Brain microvascular endothelial cell (primary cell): Measurements from ENCODE around the gene HAUS3.
A peak's percentile ranks its signal among the peaks of the same experiment; 100 is the strongest.

Experiments used
- DNase-seq: peaks from one replicate; pipeline ENCODE4 v3.0.0-alpha.2; 2020
- H3K27ac ChIP-seq: fragments of 250-450 bp; sonication (Bioruptor Pico); 2 replicates; pipeline ENCODE4 v1.5.1; 2020; ENCODE audit warnings: mild to moderate bottlenecking, moderate library complexity
- H3K27me3 ChIP-seq: fragments of 250-450 bp; sonication (Bioruptor Pico); replicated peaks from 2 replicates; pipeline ENCODE4 v1.5.1; 2020; ENCODE audit warnings: mild to moderate bottlenecking
- H3K36me3 ChIP-seq: fragments of 250-450 bp; sonication (Bioruptor Pico); replicated peaks from 2 replicates; pipeline ENCODE4 v1.5.1; 2020; ENCODE audit warnings: mild to moderate bottlenecking
- H3K4me3 ChIP-seq: 2 replicates; pipeline ENCODE4 v1.5.1; 2011; ENCODE audit warnings: low read depth, mild to moderate bottlenecking, control low read depth, low read length, moderate library complexity
- in situ Hi-C: cut with HindIII; loops from 2 replicates; pipeline ENCODE4 v1.10.0; 2017; ENCODE audit warnings: low sequenced_read_pairs, low pct_ligation_motif_present
- TF ChIP-seq, protein P1 (sequence below): IDR thresholded peaks from 2 replicates; pipeline ENCODE4 v1.5.1; 2011; ENCODE audit warnings: low read depth, mild to moderate bottlenecking, moderate library complexity, low read length, control low read depth, inconsistent platforms; ENCODE audit errors: missing control alignments

Gene HAUS3

DNA sequence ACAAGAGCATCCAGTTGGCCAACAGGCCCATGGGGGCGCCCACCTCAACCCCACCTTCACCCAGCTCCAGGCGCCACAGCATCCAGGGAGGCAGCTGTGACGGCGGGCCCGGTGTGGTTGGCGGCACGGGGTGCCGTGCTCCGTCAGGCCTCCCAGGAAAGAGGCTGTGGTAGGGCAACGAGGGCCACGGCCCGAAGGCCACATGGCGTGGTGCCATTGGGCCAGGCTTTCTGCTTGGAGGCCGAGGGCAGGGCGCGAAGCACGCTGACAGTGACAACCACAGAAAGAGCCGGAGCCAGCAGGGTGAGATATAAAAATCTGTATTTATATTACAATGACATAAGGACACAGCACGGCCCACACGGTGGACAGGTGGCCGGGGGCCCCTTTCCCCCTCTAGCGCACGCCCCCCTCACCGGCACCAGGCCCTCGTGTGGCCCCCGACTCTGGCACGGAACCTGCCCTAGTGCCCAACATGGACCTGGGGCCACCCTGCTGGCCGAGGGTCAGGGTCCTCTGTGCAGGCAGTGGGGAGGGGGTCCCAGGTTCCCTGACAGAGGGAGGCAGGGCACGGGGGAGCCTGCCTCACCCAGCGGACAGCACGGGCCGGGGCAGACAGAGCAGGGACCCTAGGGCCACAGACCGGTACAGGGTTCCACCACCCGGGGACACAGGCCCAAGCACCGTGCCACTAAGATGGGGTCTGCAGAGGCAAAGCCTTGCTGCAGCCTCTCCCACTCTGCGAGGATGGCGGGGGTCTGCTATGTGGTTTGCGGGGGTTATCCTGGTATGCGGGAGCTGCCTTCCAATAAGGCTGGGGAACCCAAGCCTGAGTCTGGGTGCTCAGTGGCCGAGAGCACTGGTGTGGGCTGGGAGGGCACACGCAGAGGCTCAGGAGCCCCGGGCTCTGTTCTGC is 5.5 kb upstream of the HAUS3 start:
- H3K36me3 ChIP-seq, result peaks cover 21% of the 10 kb centered on the region
- TF ChIP-seq, protein P1, sequence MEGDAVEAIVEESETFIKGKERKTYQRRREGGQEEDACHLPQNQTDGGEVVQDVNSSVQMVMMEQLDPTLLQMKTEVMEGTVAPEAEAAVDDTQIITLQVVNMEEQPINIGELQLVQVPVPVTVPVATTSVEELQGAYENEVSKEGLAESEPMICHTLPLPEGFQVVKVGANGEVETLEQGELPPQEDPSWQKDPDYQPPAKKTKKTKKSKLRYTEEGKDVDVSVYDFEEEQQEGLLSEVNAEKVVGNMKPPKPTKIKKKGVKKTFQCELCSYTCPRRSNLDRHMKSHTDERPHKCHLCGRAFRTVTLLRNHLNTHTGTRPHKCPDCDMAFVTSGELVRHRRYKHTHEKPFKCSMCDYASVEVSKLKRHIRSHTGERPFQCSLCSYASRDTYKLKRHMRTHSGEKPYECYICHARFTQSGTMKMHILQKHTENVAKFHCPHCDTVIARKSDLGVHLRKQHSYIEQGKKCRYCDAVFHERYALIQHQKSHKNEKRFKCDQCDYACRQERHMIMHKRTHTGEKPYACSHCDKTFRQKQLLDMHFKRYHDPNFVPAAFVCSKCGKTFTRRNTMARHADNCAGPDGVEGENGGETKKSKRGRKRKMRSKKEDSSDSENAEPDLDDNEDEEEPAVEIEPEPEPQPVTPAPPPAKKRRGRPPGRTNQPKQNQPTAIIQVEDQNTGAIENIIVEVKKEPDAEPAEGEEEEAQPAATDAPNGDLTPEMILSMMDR, result no peak
- no peak overlapping the region for H3K27ac ChIP-seq
- in situ Hi-C loops, result no loop called here
- no peaks in the 10 kb centered on the region for H3K27me3 ChIP-seq
- H3K4me3 ChIP-seq, result no peak overlapping the region
- no peak for DNase-seq

- TF ChIP-seq, protein P1, result no peak
- H3K4me3 ChIP-seq, result no peak overlapping the region
- in situ Hi-C loops, result no loop called here
- peaks cover 21% of the 10 kb centered on the region for H3K36me3 ChIP-seq
- no peak overlapping the region for H3K27ac ChIP-seq
- DNase-seq, result no peak
- no peaks in the 10 kb centered on the region for H3K27me3 ChIP-seq
Measured at GRCh38 chr4:2246384-2247127, 4.6 kb upstream of the HAUS3 start.

GRCh38 chr4:2245787-2246275 is 3.9 kb upstream of the HAUS3 start:
- Histone ChIP-seq H3K36me3 (peaks cover 17% of the 10 kb centered on the region), H3K4me3 (no peak overlapping the region), H3K27me3 (no peaks in the 10 kb centered on the region), H3K27ac (no peak overlapping the region)
- TF ChIP-seq, protein P1, result no peak
- in situ Hi-C loops, result no loop called here
- no peak for DNase-seq

DNA sequence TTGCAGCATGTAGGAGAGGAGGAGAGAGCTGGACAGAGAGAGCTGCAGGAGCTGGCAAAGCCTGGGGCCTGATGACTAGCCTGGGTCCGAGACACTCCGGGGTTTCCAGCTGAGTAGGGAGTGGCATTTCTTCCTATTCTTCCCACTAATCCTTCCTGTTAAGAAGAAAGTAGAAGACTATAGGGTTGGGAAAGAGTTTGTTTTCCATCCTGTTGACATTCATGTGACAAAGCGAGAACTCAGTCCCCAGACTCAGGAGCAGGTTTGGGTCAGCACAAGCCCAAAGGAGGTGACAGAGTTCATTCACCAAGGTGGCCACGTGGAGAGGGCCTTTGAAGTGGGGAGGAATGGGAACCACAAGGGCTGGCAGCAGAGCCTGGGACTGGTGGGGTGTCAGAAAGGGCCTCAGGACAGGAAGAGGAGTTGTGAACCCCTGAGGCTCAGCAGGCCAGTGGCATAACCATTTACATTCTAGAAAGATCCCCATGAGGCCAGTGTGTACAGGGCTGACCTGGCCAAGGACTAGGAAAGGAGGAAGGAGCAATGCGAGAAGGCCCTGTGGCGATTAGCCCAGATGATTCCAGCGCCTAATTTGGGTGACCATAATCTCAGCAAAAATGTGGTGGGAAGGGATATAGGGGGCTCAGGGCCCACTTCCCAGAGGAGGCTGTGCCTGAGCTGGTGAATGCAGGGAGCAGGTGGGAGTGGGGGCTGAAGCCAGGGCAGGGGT is 3.3 kb upstream of the HAUS3 start:
- no peak overlapping the region for H3K27ac ChIP-seq
- no peak for DNase-seq
- H3K36me3 ChIP-seq, result peaks cover 11% of the 10 kb centered on the region
- TF ChIP-seq, protein P1, result no peak
- H3K27me3 ChIP-seq, result no peaks in the 10 kb centered on the region
- no peak overlapping the region for H3K4me3 ChIP-seq
- in situ Hi-C loops, result no loop called here

DNA sequence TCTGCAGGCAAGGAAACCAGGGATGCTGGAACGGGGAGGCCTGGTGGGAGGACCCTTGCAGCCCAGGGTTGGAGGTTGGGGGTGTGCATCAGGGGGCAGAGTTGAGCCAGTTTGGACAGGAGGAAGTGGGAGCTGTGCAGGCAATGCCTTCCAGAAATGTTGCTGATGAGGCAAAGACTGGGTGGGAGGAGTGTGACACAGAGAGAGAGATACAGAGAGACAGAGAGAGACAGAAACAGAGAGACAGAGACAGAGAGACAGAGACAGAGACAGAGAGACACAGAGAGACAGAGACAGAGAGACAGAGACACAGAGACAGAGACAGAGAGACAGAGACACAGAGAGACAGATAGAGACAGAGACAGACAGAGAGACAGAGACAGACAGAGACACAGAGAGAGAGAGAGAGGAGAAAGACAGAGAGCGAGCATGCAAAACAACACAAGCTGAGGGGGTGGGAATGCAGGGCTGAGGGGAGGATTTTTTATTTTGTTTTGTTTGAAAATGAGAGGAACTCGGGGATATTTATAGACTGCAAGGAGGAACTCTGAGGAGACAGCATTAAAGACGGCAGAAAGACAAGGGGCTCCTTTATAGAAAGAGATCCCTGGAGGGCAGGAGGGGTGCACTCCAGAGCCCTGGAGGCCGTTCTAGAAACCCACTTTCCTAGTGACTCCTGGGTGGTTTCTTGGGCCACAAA is 1.9 kb upstream of the HAUS3 start:
- TF ChIP-seq, protein P1, result peak; percentile 57
- in situ Hi-C loops, result no loop called here
- no peaks in the 10 kb centered on the region for H3K36me3 ChIP-seq
- no peak overlapping the region for H3K27ac ChIP-seq
- H3K27me3 ChIP-seq, result no peaks in the 10 kb centered on the region
- H3K4me3 ChIP-seq, result no peak overlapping the region
- DNase-seq, result no peak
